Fibroblast of upper back skin (primary cell): ENCODE results near the gene TCFL5.
"Not testable (repeated sequence)": the region's sequence is repeated elsewhere in the genome, so short reads cannot be mapped to it uniquely, and the experiment has no call there.

Source experiments
- DNase-seq: peaks from one replicate; pipeline ENCODE4 v3.0.0-alpha.2; 2013

TCFL5 gene

DNA sequence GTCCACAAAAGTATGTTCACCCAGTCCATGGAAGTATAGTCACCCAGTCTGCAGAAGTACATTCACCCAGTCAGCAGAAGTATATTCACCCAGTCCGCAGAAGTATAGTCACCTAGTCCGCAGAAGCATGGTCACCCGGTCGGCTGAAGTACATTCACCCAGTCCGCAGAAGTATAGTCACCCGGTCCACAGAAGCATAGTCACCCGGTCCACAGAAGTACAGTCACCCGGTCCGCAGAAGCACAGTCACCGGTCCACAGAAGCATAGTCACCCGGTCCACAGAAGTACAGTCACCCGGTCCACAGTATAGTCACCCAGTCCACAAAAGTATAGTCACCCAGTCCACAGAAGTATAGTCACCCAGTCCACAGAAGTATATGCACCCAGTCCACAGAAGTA is 8.8 kb downstream of the TCFL5 start:
- DNase-seq = no peak

DNA sequence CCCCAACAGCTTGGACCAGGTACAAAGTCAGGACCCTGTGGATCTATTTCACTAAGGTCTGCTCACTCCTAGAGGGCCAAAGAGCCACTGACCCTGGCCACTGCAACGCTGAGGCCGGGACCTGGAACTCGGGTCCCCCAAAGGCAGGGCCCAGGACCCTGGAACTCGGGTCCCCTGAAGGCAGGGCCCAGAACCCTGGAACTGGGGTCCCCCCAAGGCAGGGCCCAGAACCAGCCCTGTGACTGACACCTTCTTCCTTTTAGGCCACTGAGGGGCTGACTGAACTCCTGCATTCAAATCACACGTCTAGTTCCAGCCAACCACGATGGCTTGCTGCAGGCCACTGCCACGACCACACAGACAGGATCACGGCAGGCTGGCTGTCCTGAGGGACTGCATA is 9.4 kb downstream of the TCFL5 start:
- no peak for DNase-seq

DNA sequence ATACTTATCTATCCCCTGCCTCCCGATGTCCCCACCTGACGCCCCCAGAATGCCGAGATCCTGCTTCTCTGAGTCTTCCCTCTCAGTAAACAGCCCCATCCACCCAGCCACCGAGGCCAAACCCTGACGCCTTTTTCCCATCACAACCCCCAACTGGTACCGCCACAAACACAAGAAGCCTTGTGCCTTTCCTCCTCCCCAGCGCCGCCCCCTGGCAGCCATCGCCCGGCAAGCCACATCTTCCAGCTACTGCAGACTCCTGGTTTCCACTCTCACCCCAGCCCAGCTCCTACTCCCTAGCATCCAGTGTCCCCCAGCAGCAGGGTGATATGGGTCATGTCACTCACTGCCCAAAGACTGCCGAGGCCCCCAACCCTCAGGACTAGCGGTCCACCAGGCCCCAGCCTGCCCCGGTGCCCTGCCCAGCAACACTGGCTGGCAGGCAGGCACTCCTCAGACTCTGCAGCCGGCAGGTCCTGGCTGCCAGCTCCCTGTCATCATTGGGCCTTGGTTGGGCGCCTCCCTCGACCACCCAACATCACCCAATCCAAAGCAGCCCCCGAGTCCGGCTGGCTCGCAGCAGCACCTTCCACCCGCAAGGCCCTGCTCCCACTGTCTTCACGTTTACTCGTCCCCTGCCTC is 11.2 kb downstream of the TCFL5 start:
- DNase-seq = no peak

DNA sequence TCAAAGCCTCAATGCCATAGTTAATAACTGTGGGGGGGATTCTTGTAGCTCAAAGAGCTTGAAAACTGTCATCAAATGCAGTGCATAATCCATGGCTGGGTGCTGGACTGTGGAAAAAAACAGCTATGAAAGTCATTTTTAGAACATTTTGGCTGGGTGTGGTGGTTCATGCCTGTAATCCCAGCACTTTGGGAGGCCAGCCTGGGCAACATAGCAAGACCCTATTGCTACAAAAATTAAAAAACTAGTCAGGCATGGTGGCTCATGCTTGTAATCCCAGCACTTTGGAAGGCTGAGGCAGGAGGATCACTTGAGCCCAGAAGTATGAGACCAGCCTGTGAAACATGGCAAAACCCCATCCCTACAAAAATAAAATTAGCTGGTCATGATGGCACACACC is 12.2 kb downstream of the TCFL5 start:
- DNase-seq = no peak

DNA sequence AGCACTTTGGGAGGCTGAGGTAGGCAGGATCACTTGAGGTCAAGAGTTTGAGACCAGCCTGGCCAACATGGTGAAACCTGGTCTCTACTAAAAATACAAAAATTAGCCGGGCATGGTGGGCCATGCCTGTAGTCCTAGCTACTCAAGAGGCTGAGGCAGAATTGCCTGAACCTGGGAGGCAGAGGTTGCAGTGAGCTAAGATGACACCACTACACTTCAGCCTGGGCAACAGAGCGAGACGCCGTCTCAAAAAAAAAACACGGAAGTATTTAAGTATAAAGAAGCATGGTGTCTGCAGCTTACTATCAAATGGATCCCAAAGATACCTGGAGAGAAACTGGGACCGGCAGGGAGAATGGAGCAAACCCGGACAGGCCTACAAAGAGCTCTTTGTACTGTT is 12.7 kb downstream of the TCFL5 start:
- not testable (repeated sequence) for DNase-seq

DNA sequence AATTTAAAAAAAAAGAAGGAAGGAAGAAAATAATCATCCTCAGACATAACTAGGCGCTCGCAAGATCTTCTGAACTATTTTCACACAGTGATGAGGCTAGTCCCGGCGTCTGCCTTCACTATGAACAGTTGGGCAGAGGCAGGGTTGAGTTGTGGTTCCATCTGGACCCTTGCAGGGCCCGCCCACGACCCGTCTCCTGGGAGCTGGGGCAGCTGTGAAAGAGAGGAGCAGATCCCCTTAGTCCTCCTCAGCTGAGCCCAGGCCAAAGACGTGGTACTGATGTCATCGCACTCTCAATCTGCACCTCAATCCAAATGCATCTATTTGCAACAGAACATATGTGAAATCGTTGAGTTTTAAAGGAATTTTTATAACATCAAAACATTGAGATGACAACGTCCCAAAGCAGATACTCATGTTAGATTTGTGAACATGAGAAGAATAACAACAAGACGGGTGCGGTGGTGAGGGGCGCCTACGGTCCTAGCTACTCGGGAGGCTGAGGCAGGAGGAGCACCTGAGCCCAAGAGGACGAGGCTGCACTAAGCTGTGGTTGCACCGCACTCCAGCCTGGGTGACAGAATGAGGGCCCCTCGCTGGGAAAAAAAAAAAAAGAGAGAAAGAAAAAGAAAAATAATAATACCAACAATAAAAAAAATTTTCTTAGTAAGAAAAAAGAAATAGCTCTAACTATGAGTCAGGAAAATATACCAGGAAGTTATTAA is 15.3 kb downstream of the TCFL5 start:
- no peak for DNase-seq

DNA sequence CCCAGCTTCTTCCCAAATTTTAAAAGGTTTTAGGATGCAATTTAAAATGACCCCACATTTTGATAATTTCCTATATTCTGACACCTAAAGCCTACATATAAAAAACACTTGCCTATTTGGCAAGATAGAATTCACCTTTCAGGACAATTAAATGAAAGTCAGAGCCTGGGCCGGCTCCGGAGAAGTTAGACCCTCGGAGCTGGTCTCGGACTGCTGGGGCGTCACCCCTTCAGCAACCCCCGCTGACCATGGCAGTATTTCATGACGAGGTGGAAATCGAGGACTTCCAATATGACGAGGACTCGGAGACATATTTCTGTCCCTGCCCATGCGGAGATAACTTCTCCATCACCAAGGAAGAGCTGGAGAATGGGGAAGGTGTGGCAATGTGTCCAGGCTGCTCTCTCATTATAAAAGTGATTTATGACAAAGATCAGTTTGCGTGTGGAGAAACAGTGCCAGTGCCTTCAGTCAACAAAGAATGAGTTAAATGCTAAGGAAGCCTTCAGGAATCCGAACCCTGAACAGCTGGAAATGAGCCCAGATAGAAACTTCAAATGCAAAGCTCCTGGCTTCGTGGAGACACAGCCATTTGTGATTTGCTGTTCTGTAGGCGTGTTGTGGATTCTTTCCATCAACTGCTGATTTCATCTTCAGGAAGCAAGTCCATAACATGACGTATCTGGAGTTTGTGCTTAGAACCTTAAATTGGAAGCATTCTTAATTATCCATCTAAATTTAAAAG is 16.0 kb downstream of the TCFL5 start:
- DNase-seq = peak; percentile 70

DNA sequence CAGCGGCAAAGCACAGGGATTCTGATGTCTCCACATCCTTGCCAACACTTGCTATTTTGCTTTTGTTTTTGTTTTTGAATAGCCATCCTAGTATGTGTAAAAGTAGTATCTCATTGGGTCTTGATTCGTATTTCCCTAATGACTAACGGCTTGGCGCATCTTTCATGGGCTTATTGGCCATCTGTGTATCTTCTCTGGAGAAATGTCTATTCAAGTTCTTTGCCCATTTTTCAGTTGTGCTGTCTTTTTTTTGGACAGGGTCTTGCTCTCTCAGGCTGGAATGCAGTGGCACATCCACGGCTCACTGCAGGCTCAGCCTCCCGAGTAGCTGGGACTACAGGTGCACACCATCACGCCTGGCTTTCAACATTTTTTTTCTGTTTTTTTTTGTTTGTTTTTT is 17.4 kb downstream of the TCFL5 start:
- DNase-seq = no peak

DNA sequence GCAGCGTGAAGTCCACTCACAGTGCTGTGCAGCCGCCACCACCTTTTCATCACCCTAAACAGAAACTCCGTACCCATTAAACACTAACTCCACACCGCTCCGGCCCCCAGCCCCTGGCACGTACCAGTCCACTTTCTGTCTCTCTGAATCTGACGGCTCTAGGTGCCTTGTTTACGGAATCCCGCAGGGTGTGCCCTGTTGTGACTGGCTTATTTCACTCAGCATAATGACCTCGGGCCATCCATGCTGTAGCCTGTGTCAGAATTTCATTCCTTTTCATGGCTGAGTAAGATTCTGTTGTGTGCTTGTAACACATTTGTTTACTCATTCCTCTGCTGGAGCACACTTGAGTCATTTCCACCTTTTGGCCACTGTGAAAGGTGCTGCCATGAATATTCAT is 18.0 kb downstream of the TCFL5 start:
- no peak for DNase-seq

DNA sequence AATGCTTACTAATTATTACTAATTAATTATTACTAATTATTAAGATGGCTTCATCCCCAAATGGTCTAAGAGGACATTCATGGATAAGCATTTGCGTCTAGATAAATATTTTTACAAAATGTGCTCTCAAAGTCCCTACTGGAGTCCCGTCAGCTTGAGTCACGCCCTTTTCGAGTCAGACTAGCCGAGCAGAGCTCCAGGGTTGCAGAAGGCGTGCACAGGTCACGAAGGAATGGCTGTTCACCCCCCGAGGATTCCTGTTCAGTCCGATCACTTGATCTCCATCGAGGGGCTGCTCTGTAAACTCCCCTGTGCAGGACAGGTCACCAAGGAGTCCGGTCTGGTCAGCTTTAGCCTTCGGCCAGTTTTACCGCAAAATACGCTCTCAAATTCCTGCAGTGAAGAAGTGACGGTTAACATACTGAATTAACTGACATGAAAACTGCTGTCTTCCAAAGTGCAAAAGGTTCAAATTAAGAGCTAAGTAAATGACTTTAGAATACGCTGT is 19.9 kb downstream of the TCFL5 start:
- DNase-seq = no peak

DNA sequence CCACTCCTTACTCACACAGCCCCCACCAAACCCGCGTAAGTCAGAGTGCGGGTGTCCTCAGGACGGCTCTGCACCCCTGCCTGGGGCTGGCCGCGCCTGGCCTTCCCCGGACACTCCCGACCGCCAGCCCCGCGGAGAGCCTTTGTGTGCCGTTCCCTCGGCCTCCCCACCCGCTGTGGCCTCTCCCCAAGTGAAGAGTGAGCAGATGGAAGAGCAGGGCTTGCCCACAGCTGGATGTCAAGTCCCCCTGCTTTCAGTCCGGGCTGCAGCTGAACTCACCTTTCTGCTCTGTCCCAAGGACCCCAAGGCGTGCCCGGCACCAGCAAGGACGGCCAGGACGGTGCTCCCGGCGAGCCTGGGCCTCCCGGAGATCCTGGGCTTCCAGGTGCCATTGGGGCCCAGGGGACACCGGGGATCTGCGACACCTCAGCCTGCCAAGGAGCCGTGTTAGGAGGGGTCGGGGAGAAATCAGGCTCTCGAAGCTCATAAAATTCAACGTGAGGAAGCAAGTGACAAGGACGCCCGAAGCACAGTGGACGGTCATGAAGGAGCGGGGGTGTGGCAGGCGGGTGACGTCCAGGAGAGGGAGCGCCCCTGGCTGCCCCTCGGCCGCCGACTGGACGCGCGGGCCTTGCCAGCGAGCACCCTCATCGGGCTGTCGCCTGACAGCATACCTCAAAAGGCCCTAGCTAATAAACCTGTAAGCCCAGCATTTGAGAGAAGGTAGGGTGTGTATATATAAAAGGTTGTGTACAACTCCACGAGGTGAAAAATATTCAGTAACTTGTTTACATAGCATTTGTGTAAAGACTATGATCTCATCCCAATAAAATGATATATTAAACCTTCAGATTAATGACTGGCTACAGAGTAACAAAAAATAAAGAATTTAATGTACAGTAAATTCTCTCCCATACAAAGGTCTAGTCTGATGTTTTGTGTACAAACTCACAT is 21.1 kb downstream of the TCFL5 start:
- no peak for DNase-seq

DNA sequence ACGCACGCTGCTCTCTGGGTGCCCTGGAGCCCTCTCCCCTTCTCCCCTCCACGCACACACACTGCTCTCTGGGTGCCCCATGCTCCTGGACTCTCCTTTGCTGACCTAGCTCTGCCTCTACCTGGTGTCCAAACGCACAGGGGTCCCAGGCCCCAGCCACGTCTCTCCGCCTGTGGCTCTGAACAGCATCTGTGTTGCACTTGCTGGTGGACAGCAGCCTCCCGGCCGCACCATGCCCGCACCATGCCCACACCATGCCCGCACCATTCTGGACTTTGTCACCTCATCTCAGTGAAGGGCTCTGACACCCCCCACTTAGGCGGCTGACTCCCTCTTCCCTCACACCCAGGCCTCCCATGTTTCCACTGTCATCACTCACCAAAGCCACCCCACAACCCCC is 21.8 kb downstream of the TCFL5 start:
- DNase-seq = no peak

DNA sequence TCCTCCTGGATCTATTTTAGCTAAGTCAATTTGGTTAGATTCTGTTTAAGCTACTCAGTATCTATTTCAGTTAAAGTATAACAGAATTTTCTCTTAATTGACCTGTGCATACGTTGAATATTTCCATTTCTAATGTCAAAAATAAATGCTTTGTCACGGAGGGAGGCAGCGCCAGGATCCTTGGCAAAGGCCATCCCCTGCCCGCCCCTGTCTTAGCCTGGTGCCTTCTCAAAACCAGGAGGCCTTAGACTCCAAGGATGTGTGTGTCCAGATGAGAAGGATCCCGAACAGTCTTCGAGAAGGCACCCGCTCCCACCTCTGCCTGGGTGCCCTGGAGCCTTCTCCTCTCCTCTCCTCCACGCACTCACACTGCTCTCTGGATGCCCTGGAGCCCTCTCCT is 22.4 kb downstream of the TCFL5 start:
- DNase-seq = no peak

DNA sequence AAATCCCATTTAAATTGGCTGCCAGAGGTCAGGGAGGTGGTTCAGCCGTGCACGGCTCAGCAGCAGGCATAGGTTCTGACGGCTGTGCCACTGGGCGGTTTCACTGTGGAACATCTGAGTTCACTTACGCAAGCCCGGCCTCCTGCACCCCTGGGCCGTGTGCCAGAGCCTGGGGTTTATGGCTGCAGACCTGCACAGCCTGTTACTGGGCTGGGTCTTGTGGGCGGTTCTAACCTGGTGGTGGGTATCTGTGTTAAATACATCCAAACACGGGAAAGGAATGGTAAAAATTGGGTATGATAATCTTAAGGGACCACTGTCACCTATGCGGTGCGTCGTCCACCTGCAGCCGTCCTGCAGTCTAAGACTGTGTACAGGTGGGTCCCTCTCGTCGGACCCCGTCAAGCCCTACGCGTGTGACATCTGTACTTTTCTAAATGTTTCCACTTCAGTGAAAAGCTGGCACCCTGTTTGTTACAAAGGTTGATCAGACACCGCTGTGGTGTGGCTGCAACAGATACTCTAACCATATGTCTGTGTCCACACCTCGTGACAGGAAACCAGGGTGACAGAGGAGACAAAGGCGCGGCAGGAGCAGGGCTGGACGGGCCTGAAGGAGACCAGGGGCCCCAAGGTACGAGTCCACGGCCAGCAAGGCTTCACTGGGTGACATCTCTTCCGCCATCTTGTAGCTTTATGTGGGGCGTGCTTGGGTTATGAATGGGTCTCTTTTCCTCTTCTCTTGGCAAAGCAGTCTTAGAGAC is 23.3 kb downstream of the TCFL5 start:
- no peak for DNase-seq

DNA sequence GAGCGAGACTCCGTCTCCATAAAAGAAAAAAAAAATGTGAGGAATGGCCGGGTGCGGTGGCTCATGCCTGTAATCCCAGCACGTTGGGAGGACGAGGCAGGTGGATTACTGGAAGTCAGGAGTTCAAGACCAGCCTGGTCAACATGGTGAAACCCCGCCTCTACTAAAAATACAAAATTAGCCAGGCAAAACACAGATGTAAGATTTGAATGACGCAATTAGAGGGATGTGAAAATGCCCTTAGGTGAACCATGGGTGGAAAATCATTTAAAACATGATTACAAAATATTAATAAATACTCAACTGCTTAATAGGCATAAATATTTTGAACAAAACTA is 23.9 kb downstream of the TCFL5 start:
- DNase-seq = no peak

DNA sequence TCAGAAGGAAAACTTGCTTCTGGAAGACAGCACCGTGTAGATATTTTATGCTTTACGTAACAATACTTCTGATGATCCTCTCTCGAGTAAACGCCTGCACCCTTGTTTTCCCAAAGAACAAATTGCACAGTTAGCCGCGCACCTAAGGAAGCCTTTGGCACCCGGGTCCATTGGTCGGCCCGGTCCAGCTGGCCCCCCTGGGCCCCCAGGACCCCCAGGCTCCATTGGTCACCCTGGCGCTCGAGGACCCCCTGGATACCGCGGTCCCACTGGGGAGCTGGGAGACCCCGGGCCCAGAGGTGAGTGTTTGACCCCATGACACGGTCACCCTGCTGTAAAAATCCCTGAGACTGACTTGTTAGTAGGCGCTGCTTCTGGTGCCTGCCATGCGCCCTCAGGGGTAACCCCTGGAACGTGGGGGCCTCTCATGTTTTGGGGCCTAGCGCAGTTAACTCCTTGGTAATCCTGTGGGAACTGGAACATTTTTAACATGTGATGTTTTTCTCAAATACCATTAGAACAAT is 24.6 kb downstream of the TCFL5 start:
- no peak for DNase-seq

DNA sequence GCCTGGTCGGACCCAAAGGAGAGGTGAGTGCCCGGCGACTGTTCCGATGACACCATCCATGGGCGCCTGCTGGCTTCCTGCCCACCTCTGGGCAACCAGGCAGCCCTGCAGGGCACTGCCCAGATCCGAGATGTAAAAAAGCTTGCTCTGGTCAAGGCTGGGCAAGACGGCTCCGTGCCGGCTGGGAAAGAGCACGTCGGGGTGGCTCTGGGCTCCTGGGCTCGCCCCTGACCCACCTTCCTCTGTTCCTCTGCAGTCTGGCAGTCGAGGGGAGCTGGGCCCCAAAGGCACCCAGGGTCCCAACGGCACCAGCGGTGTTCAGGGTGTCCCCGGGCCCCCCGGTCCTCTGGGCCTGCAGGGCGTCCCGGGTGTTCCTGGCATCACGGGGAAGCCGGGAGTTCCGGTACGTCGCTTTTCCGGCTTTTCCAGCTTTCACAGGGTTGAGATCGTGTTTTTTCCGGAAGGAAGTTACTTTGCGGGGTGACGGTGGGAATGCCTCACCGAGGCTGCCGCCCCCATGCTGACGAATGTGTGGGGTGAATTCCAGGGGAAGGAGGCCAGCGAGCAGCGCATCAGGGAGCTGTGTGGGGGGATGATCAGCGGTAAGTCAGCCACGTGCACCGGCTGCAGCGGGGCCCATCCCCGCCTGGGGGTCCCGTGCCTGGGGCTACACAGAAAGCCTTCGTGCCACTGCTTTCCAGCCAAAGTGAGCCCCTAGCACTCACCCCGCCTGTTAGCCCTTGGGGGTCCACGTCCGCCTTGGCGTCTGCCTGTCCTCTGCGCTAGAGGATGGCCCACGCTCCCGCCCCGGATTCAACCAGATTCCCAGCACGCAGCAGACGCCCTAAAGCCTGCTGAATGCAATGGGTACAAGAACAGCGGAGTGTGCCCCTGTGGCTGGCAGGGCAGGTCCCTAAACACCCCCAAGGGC is 25.4 kb downstream of the TCFL5 start:
- no peak for DNase-seq

DNA sequence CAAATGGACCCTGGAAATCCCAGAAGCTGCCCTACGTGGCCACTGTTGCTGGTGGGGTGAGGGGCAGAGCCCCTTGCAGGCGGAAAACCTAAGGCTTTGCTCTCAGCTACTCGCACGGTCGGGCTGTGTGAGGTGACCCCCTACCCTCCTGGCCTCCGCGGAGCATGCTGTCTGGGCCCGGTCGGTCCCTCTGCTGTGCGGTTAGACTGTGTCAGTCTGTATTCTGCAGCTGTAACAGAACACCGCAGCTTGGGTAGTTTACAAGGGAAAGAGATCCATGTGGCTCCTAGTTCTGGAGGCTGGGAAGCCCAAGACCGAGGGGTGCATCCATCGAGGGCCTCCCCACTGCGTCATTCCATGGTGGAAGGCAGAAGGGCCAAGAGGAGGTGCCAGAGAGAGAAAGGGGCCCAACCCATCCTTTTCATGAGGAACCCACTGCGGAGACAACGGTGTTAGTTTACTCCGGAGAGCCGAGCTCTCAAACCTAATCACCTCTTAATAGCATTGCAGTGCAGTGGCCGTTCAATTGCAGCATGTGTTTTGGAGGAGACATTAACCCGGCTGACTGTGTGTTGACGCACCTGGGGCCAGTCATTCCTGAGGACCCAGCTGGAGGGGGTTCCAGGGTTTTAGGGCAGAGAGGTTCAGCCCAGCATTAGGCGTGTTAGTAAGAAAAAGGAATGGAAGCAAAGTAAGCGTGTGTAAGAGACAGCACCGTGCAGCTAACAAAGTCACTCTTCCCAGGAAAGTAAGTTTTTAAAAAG is 26.5 kb downstream of the TCFL5 start:
- DNase-seq = no peak

DNA sequence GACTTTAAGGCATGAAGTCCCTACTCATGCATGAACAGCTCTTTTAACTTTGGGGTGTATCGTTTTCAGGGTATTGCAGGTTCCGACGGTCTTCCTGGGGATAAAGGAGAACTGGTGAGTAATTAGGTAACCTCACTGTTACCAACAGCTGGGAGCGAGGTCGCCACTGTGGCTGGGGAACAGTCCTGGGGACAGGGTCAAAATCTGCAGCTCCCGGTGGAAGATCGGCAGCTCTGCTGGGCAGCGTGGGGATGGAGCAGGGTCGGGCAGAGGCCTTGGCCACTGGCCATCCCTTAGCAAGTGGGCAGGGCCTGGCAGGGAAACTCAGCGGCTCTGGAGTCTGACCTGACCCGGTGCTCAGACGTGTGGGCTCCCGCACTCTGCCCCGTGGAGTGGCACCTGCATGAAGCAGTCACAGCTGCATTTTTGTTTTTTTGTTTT is 28.7 kb downstream of the TCFL5 start:
- no peak for DNase-seq
